ENCODE measurements around the gene PRKN.

PRKN gene

DNA sequence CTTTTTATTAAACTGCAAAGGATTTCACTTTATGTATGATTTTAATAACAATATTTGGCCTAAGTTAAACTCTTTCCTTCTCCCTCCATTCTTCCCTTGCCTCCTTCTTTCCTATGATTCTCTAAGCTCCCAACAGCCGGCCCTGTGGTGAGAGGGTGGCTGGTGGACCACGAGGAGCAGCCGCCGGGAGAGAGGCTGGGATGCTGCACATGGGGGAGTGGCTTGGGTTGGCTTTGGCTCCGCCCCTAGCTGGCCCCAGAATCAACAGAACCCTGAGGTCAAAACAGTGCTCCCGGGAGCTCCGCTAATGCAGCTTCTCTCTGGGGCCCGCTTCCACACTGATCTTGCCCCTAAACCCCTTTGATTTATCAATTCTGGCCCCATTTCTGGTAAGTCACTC lies 1063.9 kb downstream of the PRKN start:
- in situ Hi-C loops (cut with HindIII; ENCODE audit: low sequenced_read_pairs): no loop called here
- H3K4me3 ChIP-seq (ENCODE audit: low read depth, low read length): no peak overlapping the region
- TF ChIP-seq, protein P1, sequence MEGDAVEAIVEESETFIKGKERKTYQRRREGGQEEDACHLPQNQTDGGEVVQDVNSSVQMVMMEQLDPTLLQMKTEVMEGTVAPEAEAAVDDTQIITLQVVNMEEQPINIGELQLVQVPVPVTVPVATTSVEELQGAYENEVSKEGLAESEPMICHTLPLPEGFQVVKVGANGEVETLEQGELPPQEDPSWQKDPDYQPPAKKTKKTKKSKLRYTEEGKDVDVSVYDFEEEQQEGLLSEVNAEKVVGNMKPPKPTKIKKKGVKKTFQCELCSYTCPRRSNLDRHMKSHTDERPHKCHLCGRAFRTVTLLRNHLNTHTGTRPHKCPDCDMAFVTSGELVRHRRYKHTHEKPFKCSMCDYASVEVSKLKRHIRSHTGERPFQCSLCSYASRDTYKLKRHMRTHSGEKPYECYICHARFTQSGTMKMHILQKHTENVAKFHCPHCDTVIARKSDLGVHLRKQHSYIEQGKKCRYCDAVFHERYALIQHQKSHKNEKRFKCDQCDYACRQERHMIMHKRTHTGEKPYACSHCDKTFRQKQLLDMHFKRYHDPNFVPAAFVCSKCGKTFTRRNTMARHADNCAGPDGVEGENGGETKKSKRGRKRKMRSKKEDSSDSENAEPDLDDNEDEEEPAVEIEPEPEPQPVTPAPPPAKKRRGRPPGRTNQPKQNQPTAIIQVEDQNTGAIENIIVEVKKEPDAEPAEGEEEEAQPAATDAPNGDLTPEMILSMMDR (IDR thresholded peaks at IDR 0.05; ENCODE audit: low read depth, low read length): no peak
- no peak for DNase-seq (ENCODE audit: low read depth, low spot score)

DNA sequence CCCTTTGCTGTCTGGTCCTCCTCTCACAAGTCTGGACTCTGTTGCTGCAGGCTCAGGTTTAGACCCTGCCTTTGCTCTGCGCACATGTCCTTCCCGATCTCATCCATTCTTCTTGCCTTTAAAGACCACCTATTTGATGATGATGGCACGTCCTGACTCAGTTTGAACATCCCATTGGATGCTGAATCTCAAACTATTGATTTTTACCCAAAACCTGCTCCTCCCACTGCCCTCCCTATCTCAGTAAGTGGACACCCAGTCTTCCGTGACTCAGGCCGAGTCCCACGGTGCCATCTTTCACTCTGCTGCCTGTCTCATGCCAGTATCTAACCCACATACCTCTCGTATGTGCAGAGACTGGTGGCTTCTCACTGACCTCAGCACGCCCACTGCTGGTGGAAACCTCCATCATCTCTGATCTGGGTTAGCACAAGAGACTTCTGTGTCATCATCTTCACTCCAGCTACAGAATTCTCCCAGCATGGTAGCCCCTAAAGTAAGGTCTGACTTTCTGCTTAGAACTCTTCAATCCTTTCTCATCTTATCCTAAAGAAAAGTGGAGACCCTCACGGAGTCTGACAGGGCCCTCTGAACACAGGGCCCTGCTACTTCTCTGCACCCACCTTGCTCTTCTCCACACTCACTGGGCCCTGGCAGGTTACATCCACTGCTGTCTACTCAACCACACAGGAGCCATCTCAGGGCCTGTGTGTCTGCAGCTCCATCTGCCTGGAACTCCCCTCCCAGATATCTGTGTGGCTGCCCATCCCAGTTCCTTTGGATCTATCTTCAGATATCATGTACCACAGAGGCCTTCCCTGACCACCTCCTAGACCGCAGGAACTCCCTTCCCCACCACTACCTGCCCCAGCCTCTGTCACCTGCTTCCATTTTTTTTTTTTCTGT lies 1066.6 kb downstream of the PRKN start:
- in situ Hi-C loops (cut with HindIII; ENCODE audit: low sequenced_read_pairs): no loop called here
- H3K4me3 ChIP-seq (ENCODE audit: low read depth, low read length): no peak overlapping the region
- TF ChIP-seq, protein P1 (IDR thresholded peaks at IDR 0.05; ENCODE audit: low read depth, low read length): no peak
- no peak for DNase-seq (ENCODE audit: low read depth, low spot score)

DNA sequence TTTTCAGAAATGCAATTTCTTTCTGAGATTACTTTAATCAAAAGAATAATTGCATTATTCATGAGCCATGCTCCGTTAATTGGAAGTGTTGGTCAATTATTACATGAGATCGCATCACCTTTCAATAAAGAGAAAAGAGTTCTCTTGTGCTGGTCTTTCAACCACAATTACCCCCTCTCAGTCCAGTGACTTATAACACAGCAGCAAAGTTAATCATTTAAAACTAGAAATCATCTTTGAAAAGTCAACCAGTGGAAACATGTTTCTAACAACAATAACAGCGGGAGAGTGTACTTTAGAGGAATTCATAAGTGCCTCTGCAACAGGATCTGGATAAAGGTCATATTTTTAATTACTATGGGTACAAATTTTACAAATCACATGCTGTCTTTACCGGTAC lies 1069.4 kb downstream of the PRKN start:
- in situ Hi-C loops (cut with HindIII; ENCODE audit: low sequenced_read_pairs): no loop called here
- TF ChIP-seq, protein P1 (IDR thresholded peaks at IDR 0.05; ENCODE audit: low read depth, low read length): no peak
- DNase-seq (ENCODE audit: low read depth, low spot score): no peak
- H3K4me3 ChIP-seq (ENCODE audit: low read depth, low read length): no peak overlapping the region

DNA sequence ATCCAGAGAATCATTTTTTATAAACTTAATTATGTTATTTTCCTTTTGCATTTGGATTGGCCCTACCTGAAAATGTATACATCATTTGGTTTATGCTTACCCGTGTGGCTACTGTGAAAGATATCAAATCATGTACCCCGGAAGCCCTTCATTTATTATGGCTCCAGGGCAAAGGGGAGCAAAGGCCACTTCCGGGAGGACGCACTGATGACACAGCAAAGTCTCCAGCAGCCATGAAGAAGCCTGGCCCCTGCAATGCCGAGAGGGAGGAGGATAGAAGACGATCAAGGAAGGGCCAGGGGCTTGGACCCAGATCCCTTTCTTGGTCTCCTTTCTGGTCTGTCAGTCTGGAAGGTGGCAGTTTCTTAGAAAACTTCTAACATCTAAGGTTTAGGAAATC lies 1073.4 kb downstream of the PRKN start:
- in situ Hi-C loops (cut with HindIII; ENCODE audit: low sequenced_read_pairs): no loop called here
- no peak overlapping the region for H3K4me3 ChIP-seq (ENCODE audit: low read depth, low read length)
- no peak for DNase-seq (ENCODE audit: low read depth, low spot score)
- TF ChIP-seq, protein P1 (IDR thresholded peaks at IDR 0.05; ENCODE audit: low read depth, low read length): no peak

DNA sequence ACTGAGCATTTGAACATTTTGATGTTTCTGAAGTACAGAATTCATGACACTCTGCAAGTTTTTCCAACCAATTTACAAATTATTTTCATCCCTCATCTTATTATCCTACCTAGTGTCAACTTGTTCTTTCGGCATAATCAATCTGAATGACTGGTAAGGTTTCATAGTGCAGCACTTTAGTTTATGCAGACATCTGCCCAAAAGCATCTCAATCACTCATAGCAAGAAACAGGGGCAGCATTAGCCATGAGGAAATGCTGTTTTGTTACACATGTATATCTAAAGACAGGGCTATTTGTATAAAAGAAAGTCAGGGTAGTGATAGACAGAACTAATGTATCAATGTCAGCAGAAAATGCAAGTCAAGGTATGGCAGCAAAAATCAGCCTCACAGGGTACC lies 1075.6 kb downstream of the PRKN start:
- TF ChIP-seq, protein P1 (IDR thresholded peaks at IDR 0.05; ENCODE audit: low read depth, low read length): no peak
- DNase-seq (ENCODE audit: low read depth, low spot score): no peak
- H3K4me3 ChIP-seq (ENCODE audit: low read depth, low read length): no peak overlapping the region
- in situ Hi-C loops (cut with HindIII; ENCODE audit: low sequenced_read_pairs): no loop called here

DNA sequence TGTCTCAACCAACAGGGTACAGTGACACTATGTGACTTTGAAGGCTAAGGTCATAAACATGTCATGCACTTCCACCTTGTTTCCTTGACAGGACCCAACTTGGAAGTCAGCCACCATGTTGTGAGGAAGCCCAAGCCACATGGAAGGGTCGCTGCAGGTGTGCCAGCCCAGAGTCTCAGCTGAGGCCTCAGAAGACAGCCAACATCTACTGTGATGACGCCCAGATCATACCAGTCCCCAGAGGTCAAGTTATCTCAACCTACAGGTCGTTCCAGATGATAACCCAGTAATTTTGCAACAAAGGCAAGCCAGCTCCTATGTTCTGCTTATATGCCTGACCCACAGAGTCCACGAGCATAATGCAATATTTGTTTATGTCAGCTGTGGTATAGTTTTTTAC lies 1077.7 kb downstream of the PRKN start:
- no peak overlapping the region for H3K4me3 ChIP-seq (ENCODE audit: low read depth, low read length)
- no peak for DNase-seq (ENCODE audit: low read depth, low spot score)
- in situ Hi-C loops (cut with HindIII; ENCODE audit: low sequenced_read_pairs): no loop called here
- TF ChIP-seq, protein P1 (IDR thresholded peaks at IDR 0.05; ENCODE audit: low read depth, low read length): no peak

Measured in astrocyte of the spinal cord (primary cell).